Tibial artery (tissue), 4 donors: ENCODE results near the gene CELSR1.

Source experiments
- DNase-seq, 2 donors: peaks; one replicate each; pipeline ENCODE4 v3.0.0-alpha.2; 2019
- H3K27ac ChIP-seq, 2 donors: fragments of 200-600 bp; sonication (generic) in 1 of 2; 1 replicate in 1 of 2; 2 replicates in 1 of 2; pipeline ENCODE4 v1.5.1; 2018 to 2019; ENCODE audit warnings: mild to moderate bottlenecking in 1 of 2
- H3K27me3 ChIP-seq, 2 donors: fragments of 200-600 bp; sonication (generic) in 1 of 2; one replicate each; pipeline versions ENCODE4 v1.5.1 to v1.6.0; 2016 to 2019
- H3K36me3 ChIP-seq, 3 donors: fragments of 200-600 bp; sonication (generic) in 2 of 3; one replicate each; pipeline ENCODE4 v1.5.1; 2016 to 2019; ENCODE audit warnings: mild to moderate bottlenecking in 2 of 3
- H3K4me1 ChIP-seq, 4 donors: fragments of 200-600 bp; sonication (generic) in 2 of 4; 1 replicate in 3 of 4; 2 replicates in 1 of 4; pipeline ENCODE4 v1.5.1; 2016 to 2019
- H3K4me3 ChIP-seq, 2 donors: fragments of 200-600 bp; sonication (generic) in 1 of 2; 1 replicate in 1 of 2; 2 replicates in 1 of 2; pipeline ENCODE4 v1.5.1; 2018 to 2019; ENCODE audit warnings: mild to moderate bottlenecking in 2 of 2
- H3K9me3 ChIP-seq, 3 donors: fragments of 200-600 bp; sonication (generic) in 1 of 3; one replicate each; pipeline ENCODE4 v1.5.1; 2016 to 2019
- CTCF ChIP-seq, 2 experiments: fragments of 200-600 bp in 1 of 2; fragments of 450-650 bp in 1 of 2; IDR thresholded peaks; one replicate each; pipeline ENCODE4 v1.5.1; 2017 to 2019; ENCODE audit warnings: antibody characterized with exemption in 2 of 2, mild to moderate bottlenecking in 1 of 2, moderate library complexity in 1 of 2
- intact Hi-C: fragments of 100-400 bp; cut with DNase I; formaldehyde crosslinking; loops from one replicate; pipeline ENCODE4 v1.15.0; 2023; ENCODE audit warnings: low total_unique reads

Gene CELSR1

GRCh38 chr22:46481386-46481785, 56.0 kb downstream of the CELSR1 start:
- Histone ChIP-seq H3K4me1 (peaks cover 0 to 5% (median 0%) of the 10 kb centered on the region in 4 donors), H3K27ac (no peak overlapping the region), H3K27me3 (peaks cover 0 to 24% of the 10 kb centered on the region in 2 donors), H3K9me3 (no peaks in the 10 kb centered on the region), H3K36me3 (no peaks in the 10 kb centered on the region), H3K4me3 (no peak overlapping the region)
- no peak for TF ChIP-seq CTCF (IDR thresholded peaks at IDR 0.05)
- intact Hi-C loops: no loop called here
- no peak for DNase-seq

GRCh38 chr22:46480396-46480795, 57.0 kb downstream of the CELSR1 start:
- intact Hi-C loops: no loop called here
- H3K4me3 ChIP-seq: no peak overlapping the region
- no peak for TF ChIP-seq CTCF (IDR thresholded peaks at IDR 0.05)
- peaks cover 0 to 24% of the 10 kb centered on the region in 2 donors for H3K27me3 ChIP-seq
- H3K36me3 ChIP-seq: no peaks in the 10 kb centered on the region
- H3K9me3 ChIP-seq: peaks cover 0 to under 1% (median 0%) of the 10 kb centered on the region in 3 donors
- no peak for DNase-seq
- H3K4me1 ChIP-seq: peaks cover 0 to 5% (median 0%) of the 10 kb centered on the region in 4 donors
- no peak overlapping the region for H3K27ac ChIP-seq

GRCh38 chr22:46479046-46479445, 58.4 kb downstream of the CELSR1 start:
- no peak for DNase-seq
- intact Hi-C loops: no loop called here

GRCh38 chr22:46478083-46478551, 59.3 kb downstream of the CELSR1 start:
- intact Hi-C loops: no loop called here
- TF ChIP-seq CTCF (IDR thresholded peaks at IDR 0.05): no peak

More at GRCh38 chr22:46479046-46479445, 58.4 kb downstream of the CELSR1 start:
- no peaks in the 10 kb centered on the region for H3K36me3 ChIP-seq
- H3K9me3 ChIP-seq: peaks cover 0 to 7% (median 0%) of the 10 kb centered on the region in 3 donors
- H3K27me3 ChIP-seq: peaks cover 0 to 22% of the 10 kb centered on the region in 2 donors
- peaks cover 0 to 5% (median 0%) of the 10 kb centered on the region in 4 donors for H3K4me1 ChIP-seq
- no peak overlapping the region for H3K4me3 ChIP-seq
- TF ChIP-seq CTCF (IDR thresholded peaks at IDR 0.05): no peak
- H3K27ac ChIP-seq: no peak overlapping the region

GRCh38 chr22:46476547-46476941, 60.9 kb downstream of the CELSR1 start:
- intact Hi-C loops: no loop called here
- no peak for DNase-seq
- Histone ChIP-seq H3K4me1 (peaks cover 0 to 5% (median 0%) of the 10 kb centered on the region in 4 donors), H3K9me3 (peaks cover 0 to 7% (median 0%) of the 10 kb centered on the region in 3 donors), H3K36me3 (no peaks in the 10 kb centered on the region), H3K27ac (no peak overlapping the region), H3K4me3 (no peak overlapping the region), H3K27me3 (peaks cover 0 to 29% of the 10 kb centered on the region in 2 donors)
- TF ChIP-seq CTCF (IDR thresholded peaks at IDR 0.05): no peak

More at GRCh38 chr22:46478083-46478551, 59.3 kb downstream of the CELSR1 start:
- Histone ChIP-seq H3K27ac (no peak overlapping the region), H3K36me3 (no peaks in the 10 kb centered on the region), H3K9me3 (peaks cover 0 to 7% (median 0%) of the 10 kb centered on the region in 3 donors), H3K4me1 (peaks cover 0 to 5% (median 0%) of the 10 kb centered on the region in 4 donors), H3K4me3 (no peak overlapping the region), H3K27me3 (peaks cover 0 to 22% of the 10 kb centered on the region in 2 donors)
- DNase-seq: no peak
